Left lung (tissue), 10 donors: ENCODE results near the gene OLA1. TPM values are rescaled to one million over a fixed set of nuclear protein-coding genes. Genes with fewer than 3 reads are reported as not detected.

Experiments used
- ATAC-seq: fragments of 200-7000 bp; cut with Tn5 transposase; one replicate; pipeline ENCODE4 v1.9.1; 2020; ENCODE audit warnings: moderate library complexity
- DNase-seq, 4 donors: peaks; one replicate each; pipeline ENCODE4 v3.0.0-alpha.2; 2013 to 2020
- H3K27ac ChIP-seq, 2 donors: fragments of 200-600 bp; sonication (generic) in 1 of 2; one replicate each; pipeline versions ENCODE4 v1.5.0 to v1.8.0; 2020 to 2021
- H3K27me3 ChIP-seq, 2 donors: fragments of 200-600 bp; sonication (generic) in 1 of 2; one replicate each; pipeline versions ENCODE4 v1.5.0 to v1.8.0; 2020 to 2021
- H3K36me3 ChIP-seq, 2 donors: fragments of 200-600 bp; sonication (generic) in 1 of 2; one replicate each; pipeline versions ENCODE4 v1.5.0 to v1.8.0; 2020 to 2021
- H3K4me1 ChIP-seq, 2 donors: fragments of 200-600 bp; one replicate each; pipeline ENCODE4 v1.8.0; 2021
- H3K4me3 ChIP-seq, 2 donors: fragments of 200-600 bp; sonication (generic) in 1 of 2; one replicate each; pipeline versions ENCODE4 v1.5.0 to v1.8.0; 2020 to 2021; ENCODE audit warnings: mild to moderate bottlenecking in 1 of 2
- H3K9me3 ChIP-seq, 2 donors: fragments of 200-600 bp; sonication (generic) in 1 of 2; one replicate each; pipeline versions ENCODE4 v1.5.0 to v1.8.0; 2020 to 2021
- CTCF ChIP-seq, 2 donors: fragments of 200-600 bp; sonication (generic) in 1 of 2; IDR thresholded peaks; one replicate each; pipeline versions ENCODE4 v1.5.0 to v1.8.0; 2021; ENCODE audit warnings: antibody characterized with exemption in 2 of 2
- intact Hi-C, 2 donors: fragments of 100-400 bp; cut with DNase I; formaldehyde crosslinking; loops; one replicate each; pipeline versions ENCODE4 v1.11.2 to v1.14.2; 2022
- polyA plus RNA-seq, 6 donors: library from polyadenylated mRNA; unstranded; fragments of 120-200 nt; gene quantifications; one replicate each; pipeline ENCODE4 v1.2.1, GENCODE V29; 2013; ENCODE audit not compliant: insufficient read length in 6 of 6
- total RNA-seq, 2 donors: library from RNA; stranded (reverse); fragmentation: NEBNext Ultra II Directional; extraction: Animal tissue kit (Norgen Biotek cat#: 25700); gene quantifications; one replicate each; pipeline ENCODE4 v1.2.1, GENCODE V29; 2021
- donor health status: DM: no; HTN: yes; CAD: no.
- donor health status: DM: no; HTN: no; CAD: no.

OLA1 gene
- total and polyA plus RNA-seq, 8 donors: 66.3 to 130 (median 112) TPM

- Histone ChIP-seq H3K4me1 (peaks cover 0 to 63% of the 10 kb centered on the region in 2 donors), H3K9me3 (no peaks in the 10 kb centered on the region), H3K27ac (peak overlapping the region; percentile 77 to 83), H3K27me3 (no peaks in the 10 kb centered on the region), H3K4me3 (no peak overlapping the region), H3K36me3 (no peaks in the 10 kb centered on the region)
- DNase-seq (no peak), ATAC-seq (peak; percentile 19)
- intact Hi-C loops: no loop called here
- peak; percentile 12 to 42 for TF ChIP-seq CTCF (IDR thresholded peaks at IDR 0.05)
Observed at GRCh38 chr2:174035981-174036742, 212.2 kb downstream of the OLA1 start.

GRCh38 chr2:174035117-174035635 is 213.2 kb downstream of the OLA1 start:
- no peak for TF ChIP-seq CTCF (IDR thresholded peaks at IDR 0.05)
- H3K27ac ChIP-seq: peak overlapping the region in 1 of 2 donors; percentile 83
- H3K4me3 ChIP-seq: no peak overlapping the region
- no peak for DNase-seq
- ATAC-seq: no peak
- no peaks in the 10 kb centered on the region for H3K9me3 ChIP-seq
- H3K27me3 ChIP-seq: no peaks in the 10 kb centered on the region
- no peaks in the 10 kb centered on the region for H3K36me3 ChIP-seq
- intact Hi-C loops: no loop called here
- H3K4me1 ChIP-seq: peaks cover 0 to 63% of the 10 kb centered on the region in 2 donors

GRCh38 chr2:174033163-174033550 is 215.2 kb downstream of the OLA1 start:
- ATAC-seq: no peak
- Histone ChIP-seq H3K4me3 (no peak overlapping the region), H3K9me3 (no peaks in the 10 kb centered on the region), H3K27ac (no peak overlapping the region), H3K4me1 (peaks cover 0 to 48% of the 10 kb centered on the region in 2 donors), H3K36me3 (no peaks in the 10 kb centered on the region), H3K27me3 (no peaks in the 10 kb centered on the region)
- DNase-seq: no peak
- TF ChIP-seq CTCF (IDR thresholded peaks at IDR 0.05): no peak
- intact Hi-C loops: no loop called here

- peaks cover 0 to 51% of the 10 kb centered on the region in 2 donors for H3K4me1 ChIP-seq
- H3K36me3 ChIP-seq: no peaks in the 10 kb centered on the region
- no peak overlapping the region for H3K4me3 ChIP-seq
- intact Hi-C loops: no loop called here
- ATAC-seq (no peak), DNase-seq (no peak)
- no peaks in the 10 kb centered on the region for H3K27me3 ChIP-seq
- TF ChIP-seq CTCF (IDR thresholded peaks at IDR 0.05): no peak
- no peaks in the 10 kb centered on the region for H3K9me3 ChIP-seq
- peak overlapping the region in 1 of 2 donors; percentile 90 for H3K27ac ChIP-seq
Observed at GRCh38 chr2:174031226-174031625, 217.1 kb downstream of the OLA1 start.

- Histone ChIP-seq H3K4me1 (peaks cover 7 to 60% of the 10 kb centered on the region in 2 donors), H3K36me3 (no peaks in the 10 kb centered on the region), H3K27ac (no peak overlapping the region), H3K4me3 (no peak overlapping the region), H3K9me3 (no peaks in the 10 kb centered on the region), H3K27me3 (no peaks in the 10 kb centered on the region)
- DNase-seq: no peak
- no peak for ATAC-seq
- no peak for TF ChIP-seq CTCF (IDR thresholded peaks at IDR 0.05)
- intact Hi-C loops: no loop called here
Observed at GRCh38 chr2:174028935-174029334, 219.4 kb downstream of the OLA1 start.
